Tibial nerve (tissue), 3 donors: ENCODE results near the gene NBAS.

Experiments used
- POLR2A ChIP-seq, 2 donors: fragments of 450-650 bp; IDR thresholded peaks; one replicate each; pipeline ENCODE4 v1.6.1; 2017; ENCODE audit warnings: antibody characterized with exemption in 2 of 2, mild to moderate bottlenecking in 2 of 2, moderate library complexity in 2 of 2
- TF ChIP-seq, protein P1 (sequence below), 5 experiments: fragments of 200-600 bp in 3 of 5; fragments of 450-650 bp in 2 of 5; sonication (generic) in 3 of 5; IDR thresholded peaks; one replicate each; pipeline ENCODE4 v1.5.1; 2016 to 2019; ENCODE audit warnings: antibody characterized with exemption in 5 of 5, mild to moderate bottlenecking in 3 of 5, moderate library complexity in 2 of 5

DNA sequence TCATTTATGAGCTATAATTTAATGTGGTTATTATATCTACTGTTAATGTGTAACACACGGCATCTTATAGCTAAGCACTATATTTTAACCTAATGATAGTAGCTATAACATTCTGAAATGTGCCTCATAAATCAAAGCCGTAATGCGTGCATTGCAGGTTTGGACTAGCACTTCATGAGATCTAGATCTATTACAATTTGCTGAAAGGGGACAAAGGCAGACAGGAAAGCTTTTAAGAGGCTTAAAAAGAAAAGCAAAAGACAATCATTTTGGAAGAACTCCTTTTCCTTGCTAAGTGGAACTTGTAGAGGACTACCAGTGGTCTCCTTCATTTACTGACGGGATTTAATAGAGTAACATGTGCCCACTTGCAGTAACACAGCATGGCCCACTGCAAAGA, 213.1 kb downstream of the NBAS start:
- TF ChIP-seq, protein P1, sequence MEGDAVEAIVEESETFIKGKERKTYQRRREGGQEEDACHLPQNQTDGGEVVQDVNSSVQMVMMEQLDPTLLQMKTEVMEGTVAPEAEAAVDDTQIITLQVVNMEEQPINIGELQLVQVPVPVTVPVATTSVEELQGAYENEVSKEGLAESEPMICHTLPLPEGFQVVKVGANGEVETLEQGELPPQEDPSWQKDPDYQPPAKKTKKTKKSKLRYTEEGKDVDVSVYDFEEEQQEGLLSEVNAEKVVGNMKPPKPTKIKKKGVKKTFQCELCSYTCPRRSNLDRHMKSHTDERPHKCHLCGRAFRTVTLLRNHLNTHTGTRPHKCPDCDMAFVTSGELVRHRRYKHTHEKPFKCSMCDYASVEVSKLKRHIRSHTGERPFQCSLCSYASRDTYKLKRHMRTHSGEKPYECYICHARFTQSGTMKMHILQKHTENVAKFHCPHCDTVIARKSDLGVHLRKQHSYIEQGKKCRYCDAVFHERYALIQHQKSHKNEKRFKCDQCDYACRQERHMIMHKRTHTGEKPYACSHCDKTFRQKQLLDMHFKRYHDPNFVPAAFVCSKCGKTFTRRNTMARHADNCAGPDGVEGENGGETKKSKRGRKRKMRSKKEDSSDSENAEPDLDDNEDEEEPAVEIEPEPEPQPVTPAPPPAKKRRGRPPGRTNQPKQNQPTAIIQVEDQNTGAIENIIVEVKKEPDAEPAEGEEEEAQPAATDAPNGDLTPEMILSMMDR (IDR thresholded peaks at IDR 0.05) = no peak
- no peak for TF ChIP-seq POLR2A (IDR thresholded peaks at IDR 0.05)
